CD4-positive, alpha-beta T cell treated with Interleukin-17A for 1 hour (primary cell): ENCODE data around the gene UGT1A5.
"Not testable (repeated sequence)": the region's sequence is repeated elsewhere in the genome, so short reads cannot be mapped to it uniquely, and the experiment has no call there.

Experiments
- DNase-seq: peaks from one replicate; pipeline ENCODE4 v3.0.0-alpha.2; 2020

The UGT1A5 gene

GRCh38 chr2:233698740-233699139 lies 14.0 kb upstream of the UGT1A5 start:
- no peak for DNase-seq

- no peak for DNase-seq
These were observed 13.2 kb upstream of the UGT1A5 start for GRCh38 chr2:233699424-233700027.

GRCh38 chr2:233700028-233700635 lies 12.6 kb upstream of the UGT1A5 start:
- DNase-seq = no peak

DNA sequence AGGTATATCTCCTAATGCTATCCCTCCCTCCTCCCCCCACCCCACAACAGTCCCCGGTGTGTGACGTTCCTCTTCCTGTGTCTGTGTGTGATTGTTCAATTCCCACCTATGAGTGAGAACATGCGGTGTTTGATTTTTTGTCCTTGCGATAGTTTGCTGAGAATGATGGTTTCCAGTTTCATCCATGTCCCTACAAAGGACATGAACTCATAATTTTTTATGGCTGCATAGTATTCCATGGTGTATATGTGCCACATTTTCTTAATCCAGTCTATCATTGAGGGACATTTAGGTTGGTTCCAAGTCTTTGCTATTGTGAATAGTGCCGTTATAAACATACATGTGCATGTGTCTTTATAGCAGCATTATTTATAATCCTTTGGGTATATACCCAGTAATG lies 11.9 kb upstream of the UGT1A5 start:
- not testable (repeated sequence) for DNase-seq

- no peak for DNase-seq
These were observed 10.5 kb upstream of the UGT1A5 start for GRCh38 chr2:233702238-233702637.

DNA sequence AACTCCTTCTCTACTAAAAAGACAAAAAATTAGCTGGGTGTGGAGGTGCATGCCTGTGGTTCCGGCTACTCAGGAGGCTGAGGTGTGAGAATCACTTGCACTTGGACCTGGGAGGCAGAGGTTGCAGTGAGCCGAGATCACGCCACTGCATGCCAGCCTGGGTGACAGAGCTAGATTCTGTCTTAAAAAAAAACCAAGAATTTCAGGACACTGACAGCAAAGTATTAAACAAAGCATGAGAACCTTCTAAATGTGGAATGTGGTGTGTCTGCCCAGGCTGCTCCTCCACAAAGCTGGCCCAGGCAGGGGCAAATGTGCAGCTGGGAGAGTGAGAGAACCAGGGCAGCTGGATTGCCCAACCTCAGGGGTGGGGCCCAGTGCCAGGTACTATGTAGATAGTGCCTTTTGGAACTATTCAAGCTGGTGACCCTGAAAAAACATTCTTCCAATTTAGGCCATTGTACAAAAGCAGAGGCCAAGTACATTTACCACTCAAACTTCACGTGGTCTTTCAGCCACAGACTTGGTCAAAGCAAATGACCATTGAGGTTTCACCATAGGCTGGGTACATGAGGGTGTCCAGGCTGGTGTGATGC lies 6.7 kb upstream of the UGT1A5 start:
- DNase-seq = no peak

DNA sequence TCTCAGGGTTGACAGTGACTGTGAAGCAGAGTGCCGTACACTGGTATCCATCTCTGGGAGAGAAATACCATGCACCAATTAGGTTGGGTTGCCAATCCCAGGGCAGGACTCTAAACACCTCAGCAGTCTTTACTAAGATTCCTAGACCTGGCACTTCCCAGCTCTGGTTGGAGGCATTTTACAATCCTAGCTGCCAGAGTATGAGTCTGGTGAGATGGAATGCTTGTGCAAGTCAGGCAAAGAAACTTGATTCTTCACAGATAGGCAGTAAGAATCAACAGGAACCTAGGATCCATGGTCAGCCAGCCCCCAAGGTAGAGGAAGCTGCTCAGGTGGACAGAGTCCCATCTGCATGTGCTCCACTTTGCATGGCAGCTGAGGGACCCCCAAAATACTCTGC lies 6.0 kb upstream of the UGT1A5 start:
- DNase-seq = no peak

- DNase-seq = no peak
These were observed 4.6 kb upstream of the UGT1A5 start for GRCh38 chr2:233707940-233708644.

GRCh38 chr2:233708942-233709341 lies 3.8 kb upstream of the UGT1A5 start:
- no peak for DNase-seq

DNA sequence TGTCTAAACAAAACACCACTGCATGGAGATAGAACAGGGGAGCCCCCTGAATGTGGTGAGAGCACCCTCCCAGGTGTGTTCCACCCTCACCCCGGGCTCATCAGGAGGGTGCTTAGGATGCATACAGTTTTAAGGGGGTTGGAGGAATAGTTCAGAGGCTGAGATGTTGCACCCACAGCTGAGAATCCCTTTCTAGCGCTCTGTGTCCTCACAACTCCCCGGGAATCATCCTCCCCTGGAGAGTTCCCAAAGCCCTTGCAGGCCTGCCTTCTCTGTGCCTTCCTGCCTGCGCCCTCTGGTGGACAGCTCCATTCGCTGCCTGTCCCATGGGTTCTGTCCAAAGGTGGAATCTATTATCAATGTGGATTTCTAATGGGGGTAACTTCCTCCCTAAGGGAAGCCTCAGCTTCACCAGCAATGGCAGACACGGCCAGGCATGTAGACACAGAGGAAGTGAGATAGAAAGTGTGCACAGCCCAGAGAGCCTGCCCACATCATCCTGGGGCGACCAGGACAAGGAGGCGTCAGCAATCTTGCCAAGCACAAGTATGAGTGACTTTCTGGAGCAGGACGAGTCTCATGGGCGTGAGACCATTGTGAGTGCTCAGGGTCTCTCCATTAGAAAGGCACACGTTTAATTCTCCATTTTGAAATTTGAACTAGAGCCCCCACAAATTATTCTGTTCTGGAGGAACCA lies 1.2 kb upstream of the UGT1A5 start:
- peak; percentile 57 for DNase-seq

DNA sequence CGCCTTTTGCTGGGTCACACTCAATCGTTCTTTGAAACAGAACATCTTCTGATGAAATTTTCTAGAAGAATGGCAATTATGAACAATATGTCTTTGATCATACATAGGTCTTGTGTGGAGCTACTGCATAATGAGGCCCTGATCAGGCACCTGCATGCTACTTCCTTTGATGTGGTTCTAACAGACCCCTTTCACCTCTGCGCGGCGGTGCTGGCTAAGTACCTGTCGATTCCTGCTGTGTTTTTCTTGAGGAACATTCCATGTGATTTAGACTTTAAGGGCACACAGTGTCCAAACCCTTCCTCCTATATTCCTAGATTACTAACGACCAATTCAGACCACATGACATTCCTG lies 532 bp downstream of the UGT1A5 start:
- no peak for DNase-seq

- no peak for DNase-seq
These were observed 1.4 kb downstream of the UGT1A5 start for GRCh38 chr2:233714121-233714520.

DNA sequence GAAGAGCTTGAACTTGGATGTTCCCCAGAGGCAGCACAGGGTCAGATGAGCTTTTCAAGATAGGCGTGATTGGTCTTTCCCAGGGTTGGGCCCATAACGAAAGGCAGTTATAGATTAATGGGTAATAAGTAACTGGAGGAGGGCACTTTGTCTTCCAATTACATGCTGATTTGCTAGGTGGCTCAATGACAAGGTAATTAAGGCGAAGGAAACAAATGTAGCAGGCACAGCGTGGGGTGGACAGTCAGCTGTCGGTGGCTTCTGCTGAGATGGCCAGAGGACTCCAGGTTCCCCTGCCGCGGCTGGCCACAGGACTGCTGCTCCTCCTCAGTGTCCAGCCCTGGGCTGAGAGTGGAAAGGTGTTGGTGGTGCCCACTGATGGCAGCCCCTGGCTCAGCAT lies 5.8 kb downstream of the UGT1A5 start, which contains the start of gene UGT1A4:
UGT1A4 (plus strand) TSS at position 185 of the 400 bp plus-strand sequence; CDS start at position 270, 85 bp downstream.
- no peak for DNase-seq

DNA sequence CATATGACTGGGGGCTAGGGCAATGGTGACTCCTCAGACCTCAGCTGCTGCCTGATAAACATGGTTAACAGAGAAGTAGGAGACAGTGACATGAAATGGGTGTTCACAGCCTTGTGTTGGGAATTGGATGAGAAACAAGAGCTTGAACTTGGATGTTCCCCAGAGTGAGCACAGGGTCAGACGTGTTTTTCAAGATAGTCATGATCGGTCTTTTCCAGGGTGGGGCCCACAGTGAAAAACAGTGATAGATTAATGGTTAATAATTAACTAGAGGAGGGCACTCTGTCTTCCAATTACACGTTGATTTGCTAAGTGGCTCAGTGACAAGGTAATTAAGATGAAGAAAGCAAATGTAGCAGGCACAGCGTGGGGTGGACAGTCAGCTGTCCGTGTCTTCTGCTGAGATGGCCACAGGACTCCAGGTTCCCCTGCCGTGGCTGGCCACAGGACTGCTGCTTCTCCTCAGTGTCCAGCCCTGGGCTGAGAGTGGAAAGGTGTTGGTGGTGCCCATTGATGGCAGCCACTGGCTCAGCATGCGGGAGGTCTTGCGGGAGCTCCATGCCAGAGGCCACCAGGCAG lies 16.1 kb downstream of the UGT1A5 start, which contains the start of gene UGT1A3:
UGT1A3 (plus strand) TSS at position 320 of the 579 bp plus-strand sequence; CDS start at position 405, 85 bp downstream.
- DNase-seq = no peak

- not testable (repeated sequence) for DNase-seq
These were observed 24.4 kb downstream of the UGT1A5 start for GRCh38 chr2:233736868-233737653.

GRCh38 chr2:233740870-233741269 lies 28.2 kb downstream of the UGT1A5 start:
- DNase-seq = no peak

DNA sequence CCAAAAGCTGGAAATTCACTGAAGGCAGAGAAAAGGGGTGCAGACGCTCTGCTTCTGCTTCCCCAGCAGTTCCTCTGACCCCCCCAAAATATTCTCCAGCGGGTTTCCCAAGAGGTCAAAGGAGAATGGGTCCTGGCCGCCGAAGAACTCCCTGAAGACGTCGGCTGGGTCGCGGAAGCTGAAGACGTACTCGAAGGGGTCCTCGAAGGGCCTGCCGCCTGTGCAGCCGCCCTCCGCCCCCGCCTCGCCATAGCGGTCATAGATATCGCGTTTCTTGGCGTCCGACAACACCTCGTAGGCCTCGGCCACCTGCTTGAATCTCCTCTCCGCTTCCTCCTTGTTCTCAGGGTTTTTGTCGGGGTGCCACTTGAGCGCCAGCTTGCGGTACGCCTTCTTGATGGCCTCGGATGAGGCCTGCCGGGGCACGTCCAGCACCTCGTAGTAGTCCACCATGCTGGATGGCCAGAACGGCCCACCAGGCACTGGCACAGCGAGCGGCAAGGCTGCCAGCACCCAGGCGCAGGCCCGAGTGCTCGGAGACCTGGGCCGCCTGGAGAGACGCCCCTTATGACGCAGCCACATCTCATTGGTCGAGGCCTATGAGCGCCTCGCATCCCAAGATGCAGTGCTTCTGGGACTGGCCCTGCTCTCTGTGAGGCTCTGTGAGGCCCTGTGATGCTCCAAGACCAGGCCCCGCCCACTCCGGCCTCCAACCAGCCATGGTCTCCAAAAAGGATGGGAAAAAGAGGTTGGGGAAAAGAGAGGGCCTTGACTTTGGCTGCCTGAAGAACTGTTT lies 31.0 kb downstream of the UGT1A5 start:
- no peak for DNase-seq

GRCh38 chr2:233745073-233745755 lies 32.5 kb downstream of the UGT1A5 start:
- DNase-seq = no peak

GRCh38 chr2:233745838-233746237 lies 33.1 kb downstream of the UGT1A5 start:
- DNase-seq = not testable (repeated sequence)
